Epithelial cell of esophagus (primary cell): ENCODE results near the gene TENM4.

Experiments used
- DNase-seq: peaks from one replicate; pipeline ENCODE4 v3.0.0; 2010; ENCODE audit warnings: low read depth
- H3K4me3 ChIP-seq: 2 replicates; pipeline ENCODE4 v1.5.1; 2011; ENCODE audit warnings: mild to moderate bottlenecking, low read length, control low read depth
- CTCF ChIP-seq: IDR thresholded peaks from 2 replicates; pipeline ENCODE4 v1.5.1; 2011; ENCODE audit warnings: low read depth, mild to moderate bottlenecking, low read length, control low read depth, inconsistent platforms; ENCODE audit not compliant: insufficient read depth; ENCODE audit errors: missing control alignments

Gene TENM4

GRCh38 chr11:78654866-78655265, 786.0 kb downstream of the TENM4 start:
- no peak for TF ChIP-seq CTCF
- H3K4me3 ChIP-seq, result no peak overlapping the region
- DNase-seq, result no peak

- no peak overlapping the region for H3K4me3 ChIP-seq
- DNase-seq, result no peak
- TF ChIP-seq CTCF, result no peak
These were observed 786.8 kb downstream of the TENM4 start for GRCh38 chr11:78654071-78654470.

GRCh38 chr11:78653294-78653909, 787.4 kb downstream of the TENM4 start:
- H3K4me3 ChIP-seq, result no peak overlapping the region
- DNase-seq, result no peak
- TF ChIP-seq CTCF, result no peak

- TF ChIP-seq CTCF, result no peak
- no peak overlapping the region for H3K4me3 ChIP-seq
- no peak for DNase-seq
These were observed 788.0 kb downstream of the TENM4 start for GRCh38 chr11:78652843-78653239.

- no peak for TF ChIP-seq CTCF
- no peak overlapping the region for H3K4me3 ChIP-seq
- DNase-seq, result no peak
These were observed 788.6 kb downstream of the TENM4 start for GRCh38 chr11:78651923-78652842.

GRCh38 chr11:78651136-78651775, 789.6 kb downstream of the TENM4 start:
- no peak for DNase-seq
- H3K4me3 ChIP-seq, result no peak overlapping the region
- no peak for TF ChIP-seq CTCF
